ENCODE results near the gene FHL2. TPM values are rescaled to one million over a fixed set of nuclear protein-coding genes. Genes with fewer than 3 reads are reported as not detected.

Gene FHL2
- total and polyA plus RNA-seq, 2 of the 13 experiments (the other 11 are each of a cell fraction or from before 2014, with no cell fraction given): 1.9 to 74.8 TPM

- TF ChIP-seq ZNF160 (CRISPR knock-in tag; IDR thresholded peaks at IDR 0.05) (no peak), ZNF644 (CRISPR knock-in tag; IDR thresholded peaks at IDR 0.05; ENCODE audit: low read depth) (no peak), REXO4 (CRISPR knock-in tag; IDR thresholded peaks at IDR 0.05; ENCODE audit: borderline replicate concordance) (no peak), ZNF792 (CRISPR knock-in tag; IDR thresholded peaks at IDR 0.05) (no peak), HNRNPK (IDR thresholded peaks at IDR 0.05; ENCODE audit: low read depth, low read length, poor library complexity, severe bottlenecking) (no peak), ZSCAN22 (CRISPR knock-in tag; IDR thresholded peaks at IDR 0.05) (no peak), CSRNP1 (CRISPR knock-in tag; IDR thresholded peaks at IDR 0.05) (no peak), KLF6 (CRISPR knock-in tag; IDR thresholded peaks at IDR 0.05) (no peak), HOXA7 (CRISPR knock-in tag; IDR thresholded peaks at IDR 0.05) (no peak)
Measured at GRCh38 chr2:105375001-105375561, 23.8 kb downstream of the FHL2 start (continued).

GRCh38 chr2:105373895-105374401, 24.9 kb downstream of the FHL2 start:
- 95% methylated on average over 9 of the region's 9 CpGs for WGBS (ENCODE audit: low lambda C conversion rate)
- no peak overlapping the region for H3K27ac ChIP-seq (ENCODE audit: extremely low read length, insufficient read depth, low read length)
- POLR2A ChIA-PET: no interaction called here
- no peak for TF ChIP-seq GPBP1L1 (CRISPR knock-in tag; IDR thresholded peaks at IDR 0.05)
- TF ChIP-seq KMT2A (CRISPR knock-in tag; IDR thresholded peaks at IDR 0.05): no peak
- no peak for TF ChIP-seq IRF1 (CRISPR knock-in tag; IDR thresholded peaks at IDR 0.05; ENCODE audit: low read depth)
- TF ChIP-seq KLF13 (CRISPR knock-in tag; IDR thresholded peaks at IDR 0.05): no peak
- no peak for TF ChIP-seq FOXP4 (CRISPR knock-in tag; IDR thresholded peaks at IDR 0.05)
- TF ChIP-seq ATM (IDR thresholded peaks at IDR 0.05; ENCODE audit: borderline replicate concordance): no peak
- no peak for TF ChIP-seq ZNF552 (CRISPR knock-in tag; IDR thresholded peaks at IDR 0.05; ENCODE audit: borderline replicate concordance)
- no peak for TF ChIP-seq HNRNPLL (IDR thresholded peaks at IDR 0.05; ENCODE audit: low read depth, low read length, poor library complexity, severe bottlenecking)
- no peak for TF ChIP-seq TEAD3 (CRISPR knock-in tag; optimal IDR thresholded peaks at IDR 0.05; ENCODE audit: borderline replicate concordance)
- no peak for TF ChIP-seq ZFP1 (CRISPR knock-in tag; IDR thresholded peaks at IDR 0.05)
- H3K4me3 ChIP-seq (replicated peaks in 1 of 3; ENCODE audit: insufficient read depth in 1 of 3, low read depth in 2 of 3, low read length in 3 of 3): no peak overlapping the region
- ATAC-seq (no peak), DNase-seq (ENCODE audit: low spot score) (no peak), FAIRE-seq (no peak)
- no peak overlapping the region for H3K9ac ChIP-seq (ENCODE audit: insufficient read depth, low read depth, low read length)
- no peaks in the 10 kb centered on the region for H3K9me3 ChIP-seq (ENCODE audit: low read length)
- no peak overlapping the region for H3K4me2 ChIP-seq (ENCODE audit: low read depth, low read length)
- intact Hi-C loops (cut with micrococcal nuclease; ENCODE audit: unreplicated experiment): no loop called here
- in situ Hi-C loops (cut with HindIII; ENCODE audit: extremely low pct_ligation_motif_present, low pct_unique_long_range_greater_than_20kb): loop anchor here (5.0 kb wide), 2 partner anchors 38 to 143 kb away; no protein-coding TSS in a partner anchor
- no peaks in the 10 kb centered on the region for H3K27me3 ChIP-seq (ENCODE audit: control insufficient read depth in 1 of 2, insufficient read depth in 2 of 2, low read length in 2 of 2)
- CTCF ChIA-PET (ENCODE audit: low intra/inter-chr PET ratio, low total read pairs): interaction anchor here (1.2 to 1.4 kb wide), 2 partner anchors 144 to 147 kb away, joined by 3 to 4 read pairs; no protein-coding TSS in a partner anchor
- peaks cover 0 to 27% of the 10 kb centered on the region in 2 experiments; a peak in 3 of 5 replicates for H3K36me3 ChIP-seq (replicated peaks in 1 of 2; ENCODE audit: control insufficient read depth in 1 of 2, insufficient read depth in 2 of 2, low read length in 2 of 2)
- H3K79me2 ChIP-seq (ENCODE audit: insufficient read depth, low read length): no peaks in the 10 kb centered on the region
- H2AFZ ChIP-seq (ENCODE audit: low read length): no peak overlapping the region
- H4K20me1 ChIP-seq (ENCODE audit: insufficient read depth, low read length): no peaks in the 10 kb centered on the region; the same call in 1 of the 2 replicates
- H3K4me1 ChIP-seq (ENCODE audit: insufficient read depth, low read length): peaks cover 16% of the 10 kb centered on the region
- no TSS peak for BruUV-seq (replicated peaks)

All from HepG2 (cell line).